HG02885 (cell line): Measurements from ENCODE around the gene GABBR2.

Experiments used
- ATAC-seq: cut with Tn5 transposase; IDR thresholded peaks from one replicate; pipeline ENCODE4 v1.9.1; 2021; ENCODE audit warnings: mild to moderate bottlenecking; ENCODE audit not compliant: unreplicated experiment, poor library complexity

Gene GABBR2

DNA sequence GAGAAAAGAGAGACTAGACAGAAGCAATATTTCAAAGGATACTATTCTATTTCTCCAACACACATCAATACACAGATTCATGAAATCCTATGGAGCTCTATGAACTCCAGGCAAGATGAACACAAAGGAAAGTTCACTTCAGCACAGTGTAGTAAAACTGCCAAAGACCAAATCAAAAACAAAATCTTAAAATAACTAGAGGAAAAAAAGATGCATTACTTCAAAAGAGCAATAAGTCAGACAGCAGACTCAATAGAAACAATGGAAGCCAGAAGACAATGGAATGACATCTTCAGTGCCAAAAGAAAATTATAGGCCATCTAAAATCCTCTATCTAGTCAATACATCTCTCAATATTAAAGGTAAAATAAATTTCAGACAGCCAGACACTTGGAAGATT lies 248.0 kb downstream of the GABBR2 start:
- no peak for ATAC-seq

DNA sequence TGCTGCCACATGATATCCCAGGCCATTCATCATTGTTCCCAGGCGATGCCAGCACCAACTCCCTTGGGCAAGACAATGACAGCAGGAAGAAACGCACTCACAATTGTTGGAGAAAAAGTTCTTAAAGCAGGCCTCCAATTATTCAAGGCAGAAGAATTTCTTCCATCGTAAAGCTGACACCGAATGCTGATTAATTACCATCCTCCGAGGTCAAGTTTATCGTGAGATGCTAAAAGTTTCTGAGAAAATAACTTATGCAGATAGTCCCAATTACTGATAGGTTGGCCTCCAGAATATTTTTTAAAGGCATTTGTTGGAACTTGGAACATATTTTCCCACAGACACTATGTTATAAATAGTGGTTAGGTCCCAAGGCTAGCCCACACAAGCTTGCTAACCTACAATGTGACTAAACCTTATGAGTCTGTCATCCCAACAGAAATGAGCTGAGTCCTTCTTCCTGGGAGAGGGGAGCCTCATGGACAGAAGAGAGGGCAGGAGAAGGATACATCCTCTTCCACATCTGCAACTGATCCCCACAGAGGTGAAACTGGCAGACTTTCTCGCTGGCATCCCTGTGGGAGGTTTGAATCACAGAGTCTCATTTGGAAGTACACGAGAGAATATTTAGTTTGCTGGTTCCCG lies 250.9 kb downstream of the GABBR2 start:
- no peak for ATAC-seq

DNA sequence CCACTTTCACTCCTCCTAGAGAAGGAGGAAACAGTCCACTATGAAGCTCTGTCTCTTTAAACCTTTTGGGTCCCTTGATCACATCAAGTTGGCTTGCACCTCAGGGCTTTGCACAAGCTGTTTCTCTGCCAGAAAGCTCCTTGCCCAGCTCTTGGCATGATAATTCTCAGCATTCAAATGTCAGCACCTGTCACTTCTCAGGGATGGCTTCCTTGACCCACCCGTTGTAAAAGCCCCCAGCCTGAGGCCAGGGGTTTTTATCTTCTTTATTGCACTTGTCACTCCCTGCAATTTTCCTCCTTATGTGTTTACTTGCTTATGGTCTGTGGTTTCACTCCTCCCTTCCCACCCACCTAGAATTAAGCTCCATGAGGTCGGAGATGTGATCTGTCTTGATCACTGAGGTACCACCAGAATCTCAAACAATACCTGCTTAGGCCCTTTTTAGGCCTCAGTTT lies 252.6 kb downstream of the GABBR2 start:
- ATAC-seq: no peak

GRCh38 chr9:98455256-98456155 lies 253.2 kb downstream of the GABBR2 start:
- no peak for ATAC-seq

GRCh38 chr9:98453589-98454311 lies 255.0 kb downstream of the GABBR2 start:
- no peak for ATAC-seq

DNA sequence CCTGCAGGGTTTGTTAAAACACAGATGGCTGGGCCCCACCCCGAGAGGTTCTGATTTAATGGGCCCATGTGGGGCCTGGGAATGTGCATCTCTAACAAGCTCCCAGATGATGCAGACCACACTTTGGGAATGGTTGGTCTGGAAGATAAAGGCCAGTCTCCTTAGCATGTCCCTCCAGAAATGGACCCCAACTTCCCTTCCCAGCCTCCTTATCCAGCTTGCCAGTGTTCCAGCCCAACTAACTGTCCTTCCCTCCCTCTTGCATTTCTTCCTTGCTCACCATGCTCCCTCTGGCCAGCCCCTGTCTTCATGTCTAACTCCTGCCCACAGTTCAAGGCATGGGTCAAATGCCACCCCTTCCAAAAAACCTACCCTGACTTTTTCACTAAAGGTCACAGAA lies 257.2 kb downstream of the GABBR2 start:
- ATAC-seq: no peak

DNA sequence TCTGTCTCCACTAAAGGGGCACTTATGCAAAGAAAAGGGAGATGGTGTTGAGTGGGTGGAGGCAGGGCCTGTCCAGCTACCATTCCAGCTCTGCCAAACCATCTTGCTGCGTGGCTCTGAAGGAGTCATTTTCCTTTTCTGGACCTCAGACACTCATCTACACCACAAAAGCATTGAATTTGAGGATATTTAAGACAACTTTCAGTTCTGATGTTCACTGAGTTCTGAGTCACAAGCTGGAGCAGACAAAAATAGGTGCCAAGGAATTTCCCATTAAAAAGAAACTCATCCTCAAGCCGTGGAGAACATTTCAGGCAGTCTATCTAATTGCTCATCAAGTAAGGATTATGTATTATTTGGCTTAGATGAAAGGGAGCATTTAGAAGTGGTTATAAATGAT lies 258.2 kb downstream of the GABBR2 start:
- no peak for ATAC-seq

GRCh38 chr9:98449871-98450270 lies 258.9 kb downstream of the GABBR2 start:
- ATAC-seq: no peak

DNA sequence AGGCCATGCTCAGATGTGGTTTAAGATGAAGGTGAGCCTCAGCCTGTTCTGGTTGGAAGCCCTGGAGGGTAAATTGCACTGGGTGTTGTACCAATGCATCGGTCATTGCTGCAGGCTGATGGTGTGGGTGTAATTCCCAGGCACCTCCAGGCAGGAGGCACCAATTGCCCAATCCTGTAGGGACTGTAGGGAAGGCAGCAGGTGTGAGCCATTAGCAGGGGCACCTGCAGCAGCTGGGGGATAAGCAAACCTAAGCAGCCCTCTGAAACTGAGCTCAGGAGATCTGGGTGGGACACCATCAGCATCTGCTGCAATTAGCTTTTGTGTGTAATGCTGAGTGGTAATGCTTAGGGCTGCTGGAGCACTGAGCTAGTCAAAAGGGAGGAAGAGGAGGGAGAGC lies 263.2 kb downstream of the GABBR2 start:
- ATAC-seq: no peak

DNA sequence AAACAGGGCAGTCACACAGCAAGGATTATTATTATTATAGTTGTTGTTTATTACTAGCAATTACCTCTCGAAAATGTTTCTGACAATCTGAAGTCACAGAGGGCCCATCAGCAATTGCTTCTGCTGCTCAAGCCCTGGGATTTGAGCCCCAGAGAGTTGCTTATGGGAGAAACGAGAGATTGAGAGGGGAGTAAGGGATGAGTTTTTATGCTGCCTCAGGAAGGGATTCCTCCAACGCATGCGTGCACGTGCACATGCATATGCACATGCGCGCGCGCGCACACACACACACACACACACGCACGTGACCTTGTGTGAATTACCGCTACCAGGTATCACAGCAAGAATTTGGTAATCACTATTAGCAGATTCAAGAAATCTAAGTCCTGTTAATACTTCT lies 264.1 kb downstream of the GABBR2 start:
- no peak for ATAC-seq

DNA sequence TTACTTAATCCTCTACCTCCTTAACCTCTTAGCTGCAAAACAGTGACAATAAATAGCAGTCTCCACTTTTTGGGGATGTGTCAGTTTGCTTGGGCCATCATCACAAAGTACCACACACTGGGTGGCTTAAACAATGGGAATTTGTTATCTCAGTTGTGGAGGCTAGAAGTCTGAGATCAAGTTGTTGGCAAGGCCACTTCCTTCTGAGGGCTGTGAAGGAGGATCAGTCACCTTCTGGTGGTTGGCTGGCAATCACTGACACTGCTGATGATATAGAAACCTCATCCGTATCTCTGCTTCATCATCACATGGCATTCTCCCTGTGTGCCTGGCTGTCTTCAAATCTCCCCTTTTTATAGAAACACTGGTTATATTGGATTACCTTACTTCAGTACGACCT lies 266.2 kb downstream of the GABBR2 start:
- ATAC-seq: no peak

GRCh38 chr9:98442114-98442513 lies 266.6 kb downstream of the GABBR2 start:
- ATAC-seq: no peak

DNA sequence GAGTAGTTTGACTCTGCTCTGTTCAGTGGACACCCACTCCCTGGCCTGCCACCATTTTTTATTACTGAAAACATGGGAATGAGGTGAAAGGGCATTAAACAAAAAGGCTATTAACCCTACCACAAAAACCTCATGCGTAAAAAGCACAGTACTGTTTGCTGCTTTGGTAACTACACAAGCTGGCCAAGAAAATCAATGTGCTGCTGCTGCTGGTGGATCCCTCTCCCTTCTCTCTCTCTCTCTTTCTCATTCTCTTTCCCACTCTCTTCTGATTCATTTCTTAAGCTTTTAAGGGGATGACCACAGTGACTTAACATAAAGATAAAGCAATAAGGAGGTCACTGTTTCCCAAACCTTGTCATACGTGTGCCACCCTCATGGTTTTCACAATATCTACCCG lies 270.1 kb downstream of the GABBR2 start:
- ATAC-seq: no peak

GRCh38 chr9:98437458-98438034 lies 271.2 kb downstream of the GABBR2 start:
- ATAC-seq: no peak

GRCh38 chr9:98432960-98433359 lies 275.8 kb downstream of the GABBR2 start:
- ATAC-seq: no peak

- ATAC-seq: no peak
Measured at GRCh38 chr9:98432134-98432533, 276.6 kb downstream of the GABBR2 start.

- no peak for ATAC-seq
Measured at GRCh38 chr9:98430535-98431292, 278.0 kb downstream of the GABBR2 start.

GRCh38 chr9:98429613-98430012 lies 279.1 kb downstream of the GABBR2 start:
- no peak for ATAC-seq

- no peak for ATAC-seq
Measured at GRCh38 chr9:98428454-98428853, 280.3 kb downstream of the GABBR2 start.

GRCh38 chr9:98427491-98427890 lies 281.2 kb downstream of the GABBR2 start:
- no peak for ATAC-seq
